NCI-H146 treated with DMSO at 0.1 percent for 48 hours (cell line): ENCODE results near the gene OR2T5.
"Not testable (repeated sequence)": the region's sequence is repeated elsewhere in the genome, so short reads cannot be mapped to it uniquely, and the experiment has no call there.

ENCODE experiments used
- DNase-seq: peaks from one replicate; lab custom pipeline; 2025; ENCODE audit not compliant: unreplicated experiment; lab: John Stamatoyannopoulos, UW

Gene OR2T5

DNA sequence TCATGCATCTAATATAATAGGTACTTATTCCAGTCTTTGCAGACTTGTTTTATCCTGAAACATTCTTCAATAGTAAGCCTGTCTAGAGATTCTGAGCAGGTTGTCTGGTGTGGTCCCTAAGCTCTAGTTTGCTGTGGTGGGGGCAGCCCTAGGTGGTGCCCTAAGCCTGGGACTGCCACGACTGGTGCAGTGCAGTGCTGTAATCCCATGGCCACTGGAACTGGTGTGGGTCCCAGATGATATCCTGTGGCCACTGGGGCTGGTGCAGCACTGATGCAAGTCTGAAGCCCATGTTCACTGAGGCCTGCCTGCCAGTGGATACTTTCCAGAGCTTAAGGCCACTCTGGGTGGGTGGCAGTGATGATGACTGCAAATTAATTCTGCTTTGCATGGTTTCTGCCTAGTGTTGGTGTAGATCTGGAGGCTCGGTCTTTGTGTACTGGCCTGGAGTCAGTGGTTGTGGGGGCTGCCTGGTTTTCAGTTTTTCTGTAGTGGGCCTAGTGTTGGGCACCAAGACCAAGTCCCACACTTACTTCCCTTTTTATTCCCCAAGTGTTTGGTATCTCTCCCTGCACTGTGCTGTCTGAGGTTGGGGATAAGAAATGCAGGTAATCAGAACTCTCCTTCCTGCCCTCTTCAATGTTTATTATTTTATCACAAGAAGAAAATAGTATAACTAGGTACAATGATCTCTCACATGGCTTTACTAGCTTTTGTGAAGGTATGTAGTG is 12.1 kb downstream of the OR2T5 start:
- not testable (repeated sequence) for DNase-seq

DNA sequence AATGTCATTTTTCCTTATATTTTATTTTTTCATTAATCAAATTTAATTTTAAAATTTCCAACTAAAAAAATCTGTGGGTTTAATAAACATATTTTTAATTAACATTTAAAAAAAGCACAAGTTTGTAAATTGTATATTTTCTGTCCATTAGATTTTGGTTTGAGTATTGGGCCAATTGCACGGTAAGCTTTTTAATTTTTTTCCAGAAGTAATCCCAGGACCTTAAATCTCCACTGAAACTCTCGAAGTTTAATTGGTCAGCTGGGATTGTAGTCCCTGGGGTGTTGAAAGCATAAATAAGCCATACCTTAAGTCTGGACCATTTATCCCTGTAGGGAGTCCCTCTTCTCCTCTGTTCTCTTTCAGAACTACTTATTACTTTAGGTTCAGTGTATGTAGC is 19.4 kb downstream of the OR2T5 start, which contains the start of gene OR2G6:
TSS of gene OR2G6 (plus strand) at position 301 of the 400 bp plus-strand sequence. CDS start 13,574 bp downstream, outside the sequence.
- DNase-seq = not testable (repeated sequence)

GRCh38 chr1:248510217-248510616 is 21.8 kb downstream of the OR2T5 start:
- not testable (repeated sequence) for DNase-seq

- DNase-seq = no peak
Observed at GRCh38 chr1:248521856-248522255, 33.5 kb downstream of the OR2T5 start.

- not testable (repeated sequence) for DNase-seq
Observed at GRCh38 chr1:248537449-248537848, 49.1 kb downstream of the OR2T5 start.
